Suprapubic skin (tissue), 4 donors: ENCODE data around the gene MZT1. TPM values are rescaled to one million over a fixed set of nuclear protein-coding genes. Genes with fewer than 3 reads are reported as not detected.

Experiments
- DNase-seq, 2 donors: peaks; one replicate each; pipeline ENCODE4 v3.0.0-alpha.2; 2019; ENCODE audit warnings: low spot score in 2 of 2
- H3K27ac ChIP-seq: fragments of 200-600 bp; sonication (generic); one replicate; pipeline ENCODE4 v1.5.1; 2019
- H3K27me3 ChIP-seq: fragments of 200-600 bp; sonication (generic); one replicate; pipeline ENCODE4 v1.5.1; 2019
- H3K36me3 ChIP-seq: fragments of 200-600 bp; sonication (generic); one replicate; pipeline ENCODE4 v1.5.1; 2019
- H3K4me1 ChIP-seq: fragments of 200-600 bp; sonication (generic); one replicate; pipeline ENCODE4 v1.5.1; 2019
- H3K4me3 ChIP-seq: fragments of 200-600 bp; sonication (generic); one replicate; pipeline ENCODE4 v1.5.1; 2019; ENCODE audit warnings: mild to moderate bottlenecking
- H3K9me3 ChIP-seq: fragments of 200-600 bp; sonication (generic); one replicate; pipeline ENCODE4 v1.5.1; 2019
- CTCF ChIP-seq, 2 donors: fragments of 200-600 bp in 1 of 2; fragments of 450-650 bp in 1 of 2; sonication (generic) in 1 of 2; IDR thresholded peaks; one replicate each; pipeline ENCODE4 v1.5.1; 2016 to 2019; ENCODE audit warnings: antibody characterized with exemption in 2 of 2, mild to moderate bottlenecking in 1 of 2, moderate library complexity in 1 of 2
- EP300 ChIP-seq: sonication (generic); formaldehyde crosslinking; IDR thresholded peaks from one replicate; pipeline ENCODE4 v1.6.1; 2017; ENCODE audit warnings: antibody characterized with exemption
- POLR2A ChIP-seq, 2 donors: fragments of 450-650 bp; IDR thresholded peaks; one replicate each; pipeline ENCODE4 v1.6.1; 2017; ENCODE audit warnings: antibody characterized with exemption in 2 of 2, mild to moderate bottlenecking in 2 of 2, moderate library complexity in 2 of 2
- POLR2AphosphoS5 ChIP-seq, 3 donors: sonication (generic); formaldehyde crosslinking; IDR thresholded peaks; one replicate each; pipeline ENCODE4 v1.6.1; 2017; ENCODE audit warnings: antibody characterized with exemption in 3 of 3
- total RNA-seq, 4 donors: library from RNA; depleted of rRNA; stranded (reverse); fragments of >200 nt; gene quantifications; one replicate each; pipeline ENCODE4 v1.1.0, GENCODE V29; 2016

Gene MZT1
- total RNA-seq, 4 donors from 2014 or later = 5.3 to 7.6 (median 5.4) TPM

- no peak overlapping the region for H3K27ac ChIP-seq
- DNase-seq = no peak
- no peaks in the 10 kb centered on the region for H3K4me1 ChIP-seq
- H3K36me3 ChIP-seq = no peaks in the 10 kb centered on the region
- no peaks in the 10 kb centered on the region for H3K9me3 ChIP-seq
- no peak overlapping the region for H3K4me3 ChIP-seq
- H3K27me3 ChIP-seq = no peaks in the 10 kb centered on the region
- TF ChIP-seq CTCF (IDR thresholded peaks at IDR 0.05) (no peak), EP300 (no peak), POLR2AphosphoS5 (IDR thresholded peaks at IDR 0.05) (no peak), POLR2A (IDR thresholded peaks at IDR 0.05) (no peak)
These were observed 64.9 kb downstream of the MZT1 start for GRCh38 chr13:72662548-72662947.

Other genes with a start within 250 kb of the MZT1 start
- gene BORA, start 294 bp upstream of the MZT1 start, total RNA-seq = 1 to 10 TPM; 2.7 to 8.3 (median 4.9) TPM
- gene DIS3, start 54.3 kb upstream of the MZT1 start, total RNA-seq = 10 to 100 TPM; 18.8 to 28.4 (median 22.7) TPM
- gene PIBF1, start 54.5 kb upstream of the MZT1 start, total RNA-seq = 10 to 100 TPM in 3 of 4 donors, 1 to 10 TPM in 1; 9.9 to 18.9 (median 11.7) TPM